Stimulated activated CD4-positive, alpha-beta T cell treated with anti-CD3 and anti-CD28 coated beads, Interleukin-15, amount 100 ng/mL, for 24 hours (primary cell): ENCODE measurements around the gene MAGI1.
"Not testable (repeated sequence)": the region's sequence is repeated elsewhere in the genome, so short reads cannot be mapped to it uniquely, and the experiment has no call there.

Experiments
- DNase-seq: peaks from one replicate; pipeline ENCODE4 v3.0.0-alpha.2; 2020

The MAGI1 gene

GRCh38 chr3:66038726-66039589 is at the start of gene MAGI1:
Gene MAGI1, minus strand, starts transcription at chr3:66038918. Its CDS starts 610 bp downstream, at chr3:66038308.
- peak; percentile 59 for DNase-seq

- DNase-seq = no peak
Measured at GRCh38 chr3:66083784-66084213, 45.1 kb upstream of the MAGI1 start.

- no peak for DNase-seq
Measured at GRCh38 chr3:66083096-66083678, 44.5 kb upstream of the MAGI1 start.

GRCh38 chr3:66082679-66083078 is 44.0 kb upstream of the MAGI1 start:
- DNase-seq = no peak

GRCh38 chr3:66080167-66080566 is 41.4 kb upstream of the MAGI1 start:
- no peak for DNase-seq

- no peak for DNase-seq
Measured at GRCh38 chr3:66077973-66078372, 39.3 kb upstream of the MAGI1 start.

GRCh38 chr3:66076861-66077470 is 38.2 kb upstream of the MAGI1 start:
- DNase-seq = no peak

GRCh38 chr3:66075281-66075680 is 36.6 kb upstream of the MAGI1 start:
- DNase-seq = no peak

GRCh38 chr3:66073464-66074141 is 34.9 kb upstream of the MAGI1 start:
- DNase-seq = no peak

- DNase-seq = no peak
Measured at GRCh38 chr3:66068255-66068654, 29.5 kb upstream of the MAGI1 start.

- DNase-seq = no peak
Measured at GRCh38 chr3:66066963-66067617, 28.4 kb upstream of the MAGI1 start.

- no peak for DNase-seq
Measured at GRCh38 chr3:66055289-66055688, 16.6 kb upstream of the MAGI1 start.

- DNase-seq = no peak
Measured at GRCh38 chr3:66053550-66054094, 14.9 kb upstream of the MAGI1 start.

- no peak for DNase-seq
Measured at GRCh38 chr3:66052721-66053549, 14.2 kb upstream of the MAGI1 start.

GRCh38 chr3:66050821-66051220 is 12.1 kb upstream of the MAGI1 start:
- no peak for DNase-seq

- no peak for DNase-seq
Measured at GRCh38 chr3:66048051-66048395, 9.3 kb upstream of the MAGI1 start.

GRCh38 chr3:66047311-66048050 is 8.8 kb upstream of the MAGI1 start:
- DNase-seq = no peak

GRCh38 chr3:66046321-66046720 is 7.6 kb upstream of the MAGI1 start:
- not testable (repeated sequence) for DNase-seq

GRCh38 chr3:66041828-66042227 is 3.1 kb upstream of the MAGI1 start:
- no peak for DNase-seq

- no peak for DNase-seq
Measured at GRCh38 chr3:66041116-66041515, 2.4 kb upstream of the MAGI1 start.

GRCh38 chr3:66039590-66039887 is 821 bp upstream of the MAGI1 start:
- DNase-seq = no peak
